CD8-positive, alpha-beta memory T cell (primary cell): Measurements from ENCODE around the gene HLX. TPM values are rescaled to one million over a fixed set of nuclear protein-coding genes. Genes with fewer than 3 reads are reported as not detected.

Source experiments
- CTCF ChIA-PET: fragments of 350-600 bp; sonication (Branson Sonifier 250); formaldehyde crosslinking; loops from one replicate; lab custom pipeline; 2021; ENCODE audit warnings: antibody characterized with exemption; lab: Charles Lee
- POLR2A ChIA-PET: fragments of 350-600 bp; sonication (Branson Sonifier 250); formaldehyde crosslinking; loops from one replicate; lab custom pipeline; 2021; ENCODE audit warnings: antibody characterized with exemption; lab: Charles Lee
- DNase-seq, 5 donors: peaks; one replicate each; pipeline versions ENCODE4 v3.0.0 to v3.0.0-alpha.2; 2020 to 2022; ENCODE audit warnings: mixed read lengths in 1 of 5
- H3K27ac ChIP-seq: one replicate; pipeline ENCODE4 v1.7.0; 2013; ENCODE audit warnings: low read depth, mild to moderate bottlenecking, low read length, moderate library complexity
- H3K27me3 ChIP-seq: 2 replicates; pipeline ENCODE4 v1.7.0; 2013; ENCODE audit warnings: low read length, mild to moderate bottlenecking; ENCODE audit not compliant: insufficient read depth, poor library complexity, severe bottlenecking
- H3K36me3 ChIP-seq: 2 replicates; pipeline ENCODE4 v1.7.0; 2013; ENCODE audit warnings: mild to moderate bottlenecking, low read length, moderate library complexity; ENCODE audit not compliant: insufficient read depth
- H3K4me1 ChIP-seq: 2 replicates; pipeline ENCODE4 v1.7.0; 2013; ENCODE audit warnings: mild to moderate bottlenecking, low read length, moderate library complexity; ENCODE audit not compliant: insufficient read depth
- H3K4me3 ChIP-seq: 2 replicates; pipeline ENCODE4 v1.7.0; 2013; ENCODE audit warnings: mild to moderate bottlenecking, low read length
- H3K9me3 ChIP-seq: 2 replicates; pipeline ENCODE4 v1.7.0; 2013; ENCODE audit warnings: mild to moderate bottlenecking, low read length
- H3K27ac Mint-ChIP-seq, 8 donors: one replicate each; pipeline ENCODE4 v1.8.0; 2020 to 2021; ENCODE audit warnings: mixed read lengths in 8 of 8, mild to moderate bottlenecking in 6 of 8, inconsistent platforms in 3 of 8, moderate library complexity in 3 of 8
- H3K27me3 Mint-ChIP-seq, 2 donors: one replicate each; pipeline ENCODE4 v1.8.0; 2020 to 2021; ENCODE audit warnings: mixed read lengths in 2 of 2, mild to moderate bottlenecking in 1 of 2, moderate library complexity in 1 of 2
- H3K36me3 Mint-ChIP-seq, 3 donors: one replicate each; pipeline ENCODE4 v1.8.0; 2020 to 2021; ENCODE audit warnings: mixed read lengths in 3 of 3, inconsistent platforms in 1 of 3, mild to moderate bottlenecking in 1 of 3
- H3K4me1 Mint-ChIP-seq, 3 donors: one replicate each; pipeline ENCODE4 v1.8.0; 2020 to 2021; ENCODE audit warnings: mixed read lengths in 3 of 3, inconsistent platforms in 1 of 3, mild to moderate bottlenecking in 1 of 3
- H3K4me3 Mint-ChIP-seq, 7 donors: one replicate each; pipeline ENCODE4 v1.8.0; 2020 to 2021; ENCODE audit warnings: mixed read lengths in 7 of 7, mild to moderate bottlenecking in 6 of 7, moderate library complexity in 4 of 7, inconsistent platforms in 2 of 7
- H3K9me3 Mint-ChIP-seq, 5 donors: one replicate each; pipeline ENCODE4 v1.8.0; 2020 to 2022; ENCODE audit warnings: mixed read lengths in 5 of 5, mild to moderate bottlenecking in 3 of 5, moderate library complexity in 2 of 5, inconsistent platforms in 1 of 5
- polyA plus RNA-seq: library from polyadenylated mRNA; unstranded; fragments of 300-500 nt; fragmentation: Illumina TruSeq; gene quantifications from one replicate; pipeline ENCODE4 v1.2.3, GENCODE V29; 2021
- total RNA-seq, 2 experiments: library from RNA; stranded (reverse); gene quantifications; one replicate each; pipeline ENCODE4 v1.2.3, GENCODE V29; 2021

Gene HLX
- total and polyA plus RNA-seq, 3 experiments from 2014 or later, result not detected

- ChIA-PET POLR2A (no interaction called here), CTCF (no interaction called here)
- Mint-ChIP-seq H3K27ac (no peak overlapping the region), H3K4me3 (no peak overlapping the region), H3K4me1 (peaks cover 0 to 6% (median 0%) of the 10 kb centered on the region in 3 donors), H3K27me3 (peaks cover 39 to 71% of the 10 kb centered on the region in 2 donors), H3K36me3 (no peaks in the 10 kb centered on the region), H3K9me3 (peaks cover 0 to 9% (median 3%) of the 10 kb centered on the region in 5 donors)
- Histone ChIP-seq H3K4me3 (no peak overlapping the region), H3K9me3 (no peaks in the 10 kb centered on the region), H3K36me3 (no peaks in the 10 kb centered on the region), H3K4me1 (no peaks in the 10 kb centered on the region), H3K27ac (no peak overlapping the region), H3K27me3 (no peaks in the 10 kb centered on the region)
- no peak for DNase-seq
Observed at GRCh38 chr1:220872296-220872695, 6.9 kb upstream of the HLX start.

DNA sequence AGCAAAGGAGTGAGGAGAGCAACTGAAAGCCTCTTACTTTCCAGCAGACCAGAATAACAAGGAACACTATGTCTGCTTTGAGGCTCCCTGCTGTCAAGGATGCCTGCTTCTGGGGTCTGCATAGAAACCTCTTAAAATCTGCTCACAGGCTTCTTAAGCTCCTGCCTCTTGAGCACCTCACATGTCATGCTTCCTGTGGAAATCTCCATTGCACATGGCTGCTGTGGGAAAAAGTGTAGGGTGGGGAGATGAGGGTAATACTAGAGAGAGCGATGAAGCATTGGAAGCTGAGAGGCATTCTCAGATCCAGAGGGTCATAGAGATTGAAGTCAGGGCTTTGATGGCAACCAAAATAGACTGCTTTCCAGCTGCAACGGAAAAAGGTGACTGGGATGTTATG, 6.2 kb upstream of the HLX start:
- Mint-ChIP-seq H3K9me3 (peaks cover 0 to 4% (median 2%) of the 10 kb centered on the region in 5 donors), H3K4me1 (peaks cover 6 to 13% (median 8%) of the 10 kb centered on the region in 3 donors), H3K36me3 (no peaks in the 10 kb centered on the region), H3K27me3 (peaks cover 46 to 79% of the 10 kb centered on the region in 2 donors), H3K4me3 (no peak overlapping the region), H3K27ac (no peak overlapping the region)
- H3K4me1 ChIP-seq, result no peaks in the 10 kb centered on the region
- H3K4me3 ChIP-seq, result no peak overlapping the region
- H3K27ac ChIP-seq, result no peak overlapping the region
- ChIA-PET CTCF (no interaction called here), POLR2A (no interaction called here)
- no peaks in the 10 kb centered on the region for H3K9me3 ChIP-seq
- H3K36me3 ChIP-seq, result no peaks in the 10 kb centered on the region
- peaks cover 2% of the 10 kb centered on the region for H3K27me3 ChIP-seq
- DNase-seq, result no peak

DNA sequence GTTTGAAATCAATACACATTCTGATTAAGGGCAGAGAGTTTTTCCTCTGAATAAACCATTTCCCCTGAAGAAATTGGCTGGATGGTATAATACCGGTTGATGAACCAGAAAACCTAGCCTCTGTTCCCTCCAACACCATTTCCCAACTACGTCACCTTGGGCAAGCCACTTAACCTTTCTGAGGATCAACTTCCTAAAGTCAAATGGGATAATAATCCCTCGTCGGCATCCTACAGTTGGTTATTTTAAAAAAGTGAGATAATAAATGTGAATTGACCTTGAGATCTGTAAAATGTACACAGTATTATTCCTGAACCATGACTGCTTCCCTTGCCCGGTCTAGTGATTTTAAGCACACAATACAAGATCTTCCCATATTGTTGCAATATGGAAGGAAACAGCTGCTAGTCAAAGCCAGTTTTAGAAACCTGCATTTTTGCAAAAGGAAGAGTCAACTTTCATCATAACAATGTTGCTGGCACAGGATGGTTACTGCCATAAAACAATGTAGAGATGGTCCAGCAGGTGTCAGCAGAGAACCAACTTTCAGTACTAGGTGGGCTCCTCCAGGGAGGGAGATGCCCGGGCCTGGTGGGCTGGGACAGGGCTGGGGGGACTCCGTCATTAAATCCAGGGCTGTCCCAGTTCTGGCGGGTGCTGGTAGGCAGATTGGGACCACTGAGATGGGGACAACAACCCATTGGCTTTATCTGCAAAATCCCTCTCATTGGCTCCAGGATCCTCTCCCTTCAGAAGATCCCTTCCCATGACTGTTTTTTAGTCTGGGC, 5.2 kb upstream of the HLX start:
- POLR2A ChIA-PET, result no interaction called here
- peaks cover 11% of the 10 kb centered on the region for H3K27me3 ChIP-seq
- no peak for DNase-seq

GRCh38 chr1:220875260-220875659, 4.0 kb upstream of the HLX start:
- no peak overlapping the region for H3K27ac Mint-ChIP-seq
- H3K9me3 ChIP-seq, result no peaks in the 10 kb centered on the region
- no peaks in the 10 kb centered on the region for H3K9me3 Mint-ChIP-seq
- H3K27me3 Mint-ChIP-seq, result peaks cover 53 to 79% of the 10 kb centered on the region in 2 donors
- peak overlapping the region in 1 of 7 donors; percentile 5 for H3K4me3 Mint-ChIP-seq
- H3K4me1 ChIP-seq, result peaks cover 7% of the 10 kb centered on the region
- no peaks in the 10 kb centered on the region for H3K36me3 Mint-ChIP-seq
- POLR2A ChIA-PET, result no interaction called here
- H3K27me3 ChIP-seq, result peaks cover 16% of the 10 kb centered on the region
- H3K4me1 Mint-ChIP-seq, result peaks cover 17 to 24% (median 22%) of the 10 kb centered on the region in 3 donors
- H3K4me3 ChIP-seq, result no peak overlapping the region
- no peaks in the 10 kb centered on the region for H3K36me3 ChIP-seq
- CTCF ChIA-PET, result no interaction called here
- no peak for DNase-seq
- no peak overlapping the region for H3K27ac ChIP-seq

More for the DNA sequence above, 5.2 kb upstream of the HLX start:
- H3K4me1 Mint-ChIP-seq, result peaks cover 15 to 22% (median 18%) of the 10 kb centered on the region in 3 donors
- CTCF ChIA-PET, result no interaction called here
- Histone ChIP-seq H3K27ac (no peak overlapping the region), H3K36me3 (no peaks in the 10 kb centered on the region), H3K9me3 (no peaks in the 10 kb centered on the region), H3K4me1 (peaks cover 4% of the 10 kb centered on the region), H3K4me3 (no peak overlapping the region)
- H3K4me3 Mint-ChIP-seq, result no peak overlapping the region
- no peaks in the 10 kb centered on the region for H3K36me3 Mint-ChIP-seq
- H3K27me3 Mint-ChIP-seq, result peaks cover 55 to 82% of the 10 kb centered on the region in 2 donors
- no peak overlapping the region for H3K27ac Mint-ChIP-seq
- H3K9me3 Mint-ChIP-seq, result peaks cover 0 to 2% (median 0%) of the 10 kb centered on the region in 5 donors

DNA sequence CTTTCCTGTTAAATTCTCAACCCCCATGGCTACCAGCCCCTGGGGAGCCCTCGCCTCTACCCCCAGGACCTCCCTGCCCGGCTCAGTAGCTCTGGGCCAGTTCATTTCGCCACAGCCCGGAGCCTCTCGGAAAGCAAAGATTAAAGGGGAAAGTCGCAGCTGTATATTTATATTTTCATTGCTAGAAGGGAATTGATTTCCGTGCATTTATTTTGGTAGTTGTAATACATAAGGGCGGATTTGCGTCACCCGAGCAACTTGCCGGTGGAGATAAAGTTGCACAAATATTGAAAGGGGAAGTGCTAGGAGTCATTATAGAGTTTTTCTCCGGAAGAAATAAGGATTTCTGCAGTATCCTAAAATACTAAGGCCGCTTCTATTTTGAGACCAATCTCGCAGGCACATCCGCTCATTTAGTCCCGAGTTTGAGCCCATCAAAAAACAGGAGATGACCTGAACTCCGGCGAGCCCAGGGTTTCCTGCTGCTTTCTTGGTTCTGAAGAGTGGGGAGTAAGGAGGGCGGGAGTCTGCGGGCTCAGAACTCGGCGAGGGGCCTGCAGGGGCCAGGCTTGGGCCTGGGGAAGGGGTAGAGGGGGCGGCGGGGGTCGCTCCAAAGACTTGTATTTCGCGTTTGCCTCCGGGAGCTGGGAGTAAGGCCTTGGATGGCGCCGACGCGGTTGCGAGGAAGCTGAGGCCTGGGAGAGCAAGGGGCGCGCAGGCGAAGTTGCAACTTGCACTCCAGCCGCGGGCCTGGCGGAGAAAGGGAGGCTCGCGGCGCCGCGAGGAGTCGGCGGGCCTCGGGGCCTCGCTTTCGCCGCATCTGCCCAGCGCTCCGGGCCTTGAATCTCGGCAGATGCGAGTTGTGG, 2.5 kb upstream of the HLX start:
- Mint-ChIP-seq H3K36me3 (peaks cover 0 to 2% (median 0%) of the 10 kb centered on the region in 3 donors), H3K4me3 (peak overlapping the region in 2 of 7 donors; percentile 0 to 63), H3K4me1 (peaks cover 27 to 34% (median 34%) of the 10 kb centered on the region in 3 donors), H3K27me3 (peaks cover 56 to 88% of the 10 kb centered on the region in 2 donors), H3K27ac (no peak overlapping the region), H3K9me3 (peaks cover 0 to 3% (median 1%) of the 10 kb centered on the region in 5 donors)
- Histone ChIP-seq H3K27ac (no peak overlapping the region), H3K36me3 (no peaks in the 10 kb centered on the region), H3K9me3 (no peaks in the 10 kb centered on the region), H3K4me1 (peaks cover 18% of the 10 kb centered on the region), H3K27me3 (peaks cover 24% of the 10 kb centered on the region), H3K4me3 (no peak overlapping the region)
- no peak for DNase-seq
- ChIA-PET POLR2A (no interaction called here), CTCF (no interaction called here)

- CTCF ChIA-PET, result no interaction called here
- Mint-ChIP-seq H3K4me3 (peak overlapping the region; percentile 7 to 71 (median 42)), H3K36me3 (peaks cover 0 to 2% (median 0%) of the 10 kb centered on the region in 3 donors)
Observed at GRCh38 chr1:220877377-220878095, 1.7 kb upstream of the HLX start.

DNA sequence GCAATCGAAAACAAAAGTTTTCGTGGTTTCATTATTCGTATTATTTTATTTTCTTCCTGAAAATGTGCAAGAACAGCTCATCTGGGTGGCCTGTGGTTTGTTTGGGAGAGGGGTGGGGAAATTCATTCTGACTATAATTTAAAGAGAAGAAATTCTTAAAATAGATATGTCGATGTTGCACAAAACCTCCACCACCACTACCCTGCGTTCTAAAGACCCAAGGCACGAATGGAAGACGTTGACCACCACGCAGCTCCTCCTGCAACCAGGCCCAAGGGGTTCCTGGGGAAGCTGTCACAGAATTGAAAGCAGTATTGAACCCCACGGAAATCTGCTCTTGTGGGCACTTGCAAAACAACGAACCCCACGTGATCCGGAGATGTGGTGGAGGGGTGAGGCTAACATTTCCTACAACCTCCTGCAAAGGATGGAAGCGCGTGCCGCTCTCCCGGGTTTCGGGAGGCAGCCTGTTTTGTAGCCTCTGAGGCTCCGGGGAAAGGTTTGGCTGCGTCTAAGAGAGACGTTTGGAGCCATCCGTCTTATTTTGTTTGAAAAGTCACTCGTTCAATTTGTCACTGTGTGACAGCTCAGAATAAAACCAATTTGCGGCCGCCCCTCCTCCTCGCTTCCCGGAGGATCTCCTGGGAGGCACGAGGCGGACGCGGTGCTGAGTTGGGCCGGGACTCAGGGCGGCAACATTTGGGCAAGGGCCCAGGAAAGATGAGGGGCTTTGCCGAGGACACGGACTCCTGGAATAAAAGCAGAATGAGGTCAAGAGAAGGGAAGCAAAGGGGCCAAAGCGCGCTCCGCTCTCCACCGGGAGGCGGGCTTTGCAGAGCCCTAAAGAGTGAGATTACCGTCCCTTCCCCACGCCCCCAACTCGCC, 810 bp upstream of the HLX start:
- ChIA-PET CTCF (no interaction called here), POLR2A (no interaction called here)
- Histone ChIP-seq H3K27ac (no peak overlapping the region), H3K9me3 (no peaks in the 10 kb centered on the region), H3K4me1 (peaks cover 18% of the 10 kb centered on the region), H3K36me3 (no peaks in the 10 kb centered on the region), H3K4me3 (no peak overlapping the region), H3K27me3 (peaks cover 29% of the 10 kb centered on the region)
- Mint-ChIP-seq H3K9me3 (peaks cover 0 to 3% (median 1%) of the 10 kb centered on the region in 5 donors), H3K4me3 (peak overlapping the region; percentile 42 to 82 (median 71)), H3K36me3 (peaks cover 0 to 2% (median 0%) of the 10 kb centered on the region in 3 donors), H3K4me1 (peaks cover 30 to 34% (median 34%) of the 10 kb centered on the region in 3 donors), H3K27ac (peak overlapping the region in 1 of 8 donors; percentile 38), H3K27me3 (peaks cover 60 to 85% of the 10 kb centered on the region in 2 donors)
- DNase-seq, result no peak

More at GRCh38 chr1:220877377-220878095, 1.7 kb upstream of the HLX start:
- H3K27ac Mint-ChIP-seq, result no peak overlapping the region
- POLR2A ChIA-PET, result no interaction called here
- no peak overlapping the region for H3K27ac ChIP-seq
- no peaks in the 10 kb centered on the region for H3K9me3 ChIP-seq
- peaks cover 30 to 34% (median 34%) of the 10 kb centered on the region in 3 donors for H3K4me1 Mint-ChIP-seq
- peaks cover 60 to 88% of the 10 kb centered on the region in 2 donors for H3K27me3 Mint-ChIP-seq
- peaks cover 18% of the 10 kb centered on the region for H3K4me1 ChIP-seq
- H3K9me3 Mint-ChIP-seq, result peaks cover 0 to 3% (median 1%) of the 10 kb centered on the region in 5 donors
- no peak overlapping the region for H3K4me3 ChIP-seq
- DNase-seq, result no peak
- H3K36me3 ChIP-seq, result no peaks in the 10 kb centered on the region
- H3K27me3 ChIP-seq, result peaks cover 29% of the 10 kb centered on the region
